Adrenal gland (tissue), 12 donors: ENCODE results near the gene TIGIT. TPM values are rescaled to one million over a fixed set of nuclear protein-coding genes. Genes with fewer than 3 reads are reported as not detected.

Source experiments
- DNase-seq, 7 donors: peaks; one replicate each; pipeline ENCODE4 v3.0.0-alpha.2; 2019 to 2020
- H3K27ac ChIP-seq, 5 donors: fragments of 200-600 bp; sonication (generic) in 4 of 5; 1 replicate in 3 of 5; 2 replicates in 2 of 5; pipeline versions ENCODE4 v1.5.1 to v1.8.0; 2016 to 2020; ENCODE audit warnings: mild to moderate bottlenecking in 1 of 5
- H3K27me3 ChIP-seq: fragments of 200-600 bp; 2 replicates; pipeline ENCODE4 v1.8.0; 2021
- H3K36me3 ChIP-seq, 2 donors: fragments of 200-600 bp; replicated peaks in 1 of 2; 1 replicate in 1 of 2; 2 replicates in 1 of 2; pipeline versions ENCODE4 v1.5.1 to v1.8.0; 2018 to 2022
- H3K4me1 ChIP-seq, 2 donors: fragments of 200-600 bp; replicated peaks in 1 of 2; 1 replicate in 1 of 2; 2 replicates in 1 of 2; pipeline versions ENCODE4 v1.5.1 to v1.8.0; 2018 to 2021
- H3K4me3 ChIP-seq, 4 donors: fragments of 200-600 bp; sonication (generic) in 3 of 4; one replicate each; pipeline ENCODE4 v1.5.1; 2016 to 2018
- H3K9me3 ChIP-seq, 3 donors: fragments of 200-600 bp; sonication (generic) in 1 of 3; replicated peaks in 1 of 3; 1 replicate in 2 of 3; 2 replicates in 1 of 3; pipeline versions ENCODE4 v1.5.1 to v1.8.0; 2016 to 2021
- CTCF ChIP-seq, 6 experiments: fragments of 450-650 bp in 4 of 6; fragments of 200-600 bp in 2 of 6; sonication (generic) in 1 of 6; IDR thresholded peaks; 1 replicate in 5 of 6; 2 replicates in 1 of 6; pipeline versions ENCODE4 v1.5.1 to v1.8.0; 2016 to 2021; ENCODE audit warnings: antibody characterized with exemption in 6 of 6, mild to moderate bottlenecking in 2 of 6, moderate library complexity in 1 of 6
- POLR2A ChIP-seq, 2 donors: fragments of 450-650 bp; IDR thresholded peaks; one replicate each; pipeline ENCODE4 v1.6.1; 2017; ENCODE audit warnings: antibody characterized with exemption in 2 of 2, mild to moderate bottlenecking in 2 of 2, moderate library complexity in 1 of 2
- WGBS, 4 donors: extraction: QIAGEN DNeasy Blood & Tissue Kit in 2 of 4; methylation state at CpG; one replicate each; pipeline versions ENCODE4 v1.1.5 to v1.1.7; 2013 to 2017; 5-methylcytosine and 5-hydroxymethylcytosine counted together
- intact Hi-C, 2 donors: fragments of 100-400 bp; cut with DNase I; formaldehyde crosslinking; loops; one replicate each; pipeline versions ENCODE4 v1.14.1 to v1.15.0; 2022 to 2023
- polyA plus RNA-seq, 3 donors: library from polyadenylated mRNA; stranded (reverse); fragments of 200-250 nt in 2 of 3; fragments of 350-450 nt in 1 of 3; fragmentation: Illumina TruSeq in 1 of 3; extraction: RNeasy Lipid Tissue Mini Kit (QIAGEN cat#74804) in 1 of 3; gene quantifications; one replicate each; pipeline ENCODE4 v1.2.3, GENCODE V29; 2013 to 2014
- total RNA-seq, 9 donors: library from RNA; depleted of rRNA in 4 of 9; stranded (reverse); fragments of >200 nt in 4 of 9; fragments of 120-200 nt in 1 of 9; fragmentation: NEBNext Ultra II Directional in 1 of 9; extraction: Animal tissue kit (Norgen Biotek cat#: 25700) in 1 of 9; gene quantifications; one replicate each; pipeline versions ENCODE4 v1.1.0 to v1.2.4, GENCODE V29; 2013 to 2023
- donor health status: healthy with polysubstance abuse.
- donor health status: Bipolar disorder and iron deficiency.
- donor health status: DM: yes; HTN: yes; CAD: no.
- donor health status: DM: no; HTN: no; CAD: no.
- donor health status: DM: no; HTN: no; CAD: no.
- donor health status: DM: yes; HTN: yes; CAD: no.

Gene TIGIT
- total and polyA plus RNA-seq, 12 donors, result 0.05 to 0.61 (median 0.24) TPM; not detected in 3

GRCh38 chr3:114307222-114307830 is 13.5 kb downstream of the TIGIT start:
- Histone ChIP-seq H3K4me3 (no peak overlapping the region), H3K27ac (no peak overlapping the region), H3K9me3 (no peaks in the 10 kb centered on the region), H3K27me3 (no peaks in the 10 kb centered on the region), H3K36me3 (no peaks in the 10 kb centered on the region), H3K4me1 (no peaks in the 10 kb centered on the region)
- no peak for DNase-seq
- TF ChIP-seq CTCF (IDR thresholded peaks at IDR 0.05) (no peak), POLR2A (IDR thresholded peaks at IDR 0.05) (no peak)
- WGBS, 4 donors, result 82 to 84% (median 83%) methylated on average over 8 of the region's 8 CpGs
- intact Hi-C loops, result no loop called here

GRCh38 chr3:114307832-114308231 is 14.0 kb downstream of the TIGIT start:
- H3K27me3 ChIP-seq, result no peaks in the 10 kb centered on the region
- intact Hi-C loops, result no loop called here
- no peaks in the 10 kb centered on the region for H3K4me1 ChIP-seq
- H3K4me3 ChIP-seq, result no peak overlapping the region
- WGBS, 4 donors, result 53 to 76% (median 68%) methylated on average over 3 of the region's 3 CpGs
- no peaks in the 10 kb centered on the region for H3K36me3 ChIP-seq
- H3K9me3 ChIP-seq, result no peaks in the 10 kb centered on the region
- no peak overlapping the region for H3K27ac ChIP-seq
- no peak for TF ChIP-seq POLR2A (IDR thresholded peaks at IDR 0.05)
- TF ChIP-seq CTCF (IDR thresholded peaks at IDR 0.05), result no peak
- no peak for DNase-seq

- Histone ChIP-seq H3K4me1 (no peaks in the 10 kb centered on the region), H3K27ac (no peak overlapping the region), H3K27me3 (no peaks in the 10 kb centered on the region), H3K4me3 (no peak overlapping the region), H3K9me3 (no peaks in the 10 kb centered on the region), H3K36me3 (no peaks in the 10 kb centered on the region)
- TF ChIP-seq CTCF (IDR thresholded peaks at IDR 0.05), result no peak
- TF ChIP-seq POLR2A (IDR thresholded peaks at IDR 0.05), result no peak
- WGBS, 4 donors, result 66 to 78% (median 76%) methylated on average over 2 of the region's 2 CpGs
- intact Hi-C loops, result no loop called here
- DNase-seq, result no peak
Measured at GRCh38 chr3:114308377-114308776, 14.5 kb downstream of the TIGIT start.

GRCh38 chr3:114308830-114309229 is 15.0 kb downstream of the TIGIT start:
- Histone ChIP-seq H3K27ac (no peak overlapping the region), H3K4me1 (no peaks in the 10 kb centered on the region), H3K4me3 (no peak overlapping the region), H3K27me3 (no peaks in the 10 kb centered on the region), H3K36me3 (no peaks in the 10 kb centered on the region), H3K9me3 (no peaks in the 10 kb centered on the region)
- DNase-seq, result no peak
- intact Hi-C loops, result no loop called here
- no peak for TF ChIP-seq POLR2A (IDR thresholded peaks at IDR 0.05)
- TF ChIP-seq CTCF (IDR thresholded peaks at IDR 0.05), result no peak
- WGBS, 4 donors, result 67 to 82% (median 71%) methylated on average over 5 of the region's 5 CpGs
